GM19043 (cell line): ENCODE data around the gene SCN1B.
"Not testable (repeated sequence)": the region's sequence is repeated elsewhere in the genome, so short reads cannot be mapped to it uniquely, and the experiment has no call there.

Experiments used
- ATAC-seq: cut with Tn5 transposase; IDR thresholded peaks from one replicate; pipeline ENCODE4 v1.9.1; 2021; ENCODE audit warnings: low read depth; ENCODE audit not compliant: unreplicated experiment

Gene SCN1B

DNA sequence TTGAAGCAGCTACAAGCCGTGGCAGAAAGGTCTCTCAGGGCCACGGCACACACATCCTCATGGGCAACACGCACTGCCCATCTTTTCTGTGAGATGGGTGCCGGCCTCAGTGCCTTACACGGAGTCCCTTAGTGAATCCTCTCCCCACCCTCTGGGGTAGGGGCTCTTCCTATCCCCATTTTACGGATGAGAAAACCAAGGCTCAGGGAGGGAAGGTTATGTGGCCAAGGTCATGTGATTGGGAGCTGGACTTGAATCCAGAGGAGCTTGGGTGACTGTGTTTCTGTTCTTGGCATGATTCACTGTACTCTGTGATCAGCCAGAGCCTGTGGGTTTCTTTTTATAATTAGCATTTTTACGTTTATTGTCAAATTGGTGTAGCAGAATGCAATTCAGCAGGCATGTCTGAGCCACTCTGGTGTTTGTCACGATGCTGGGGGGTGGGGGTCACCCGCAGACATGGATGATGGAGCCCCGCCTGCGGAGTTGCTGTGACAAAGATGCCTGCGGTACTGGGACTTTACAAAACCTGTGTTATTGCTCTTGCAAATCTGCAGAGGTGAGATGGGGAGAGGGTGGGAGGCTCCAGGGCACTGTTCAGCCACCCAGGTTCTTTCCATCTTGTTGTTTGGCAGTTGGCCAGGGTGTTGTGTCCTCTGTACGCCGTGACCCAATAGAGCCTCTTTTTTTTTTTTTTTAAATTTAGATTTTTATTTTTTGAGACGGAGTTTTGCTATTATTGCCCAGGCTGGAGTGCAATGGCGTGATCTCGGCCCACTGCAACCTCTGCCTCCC lies 4.5 kb downstream of the SCN1B start:
- no peak for ATAC-seq

DNA sequence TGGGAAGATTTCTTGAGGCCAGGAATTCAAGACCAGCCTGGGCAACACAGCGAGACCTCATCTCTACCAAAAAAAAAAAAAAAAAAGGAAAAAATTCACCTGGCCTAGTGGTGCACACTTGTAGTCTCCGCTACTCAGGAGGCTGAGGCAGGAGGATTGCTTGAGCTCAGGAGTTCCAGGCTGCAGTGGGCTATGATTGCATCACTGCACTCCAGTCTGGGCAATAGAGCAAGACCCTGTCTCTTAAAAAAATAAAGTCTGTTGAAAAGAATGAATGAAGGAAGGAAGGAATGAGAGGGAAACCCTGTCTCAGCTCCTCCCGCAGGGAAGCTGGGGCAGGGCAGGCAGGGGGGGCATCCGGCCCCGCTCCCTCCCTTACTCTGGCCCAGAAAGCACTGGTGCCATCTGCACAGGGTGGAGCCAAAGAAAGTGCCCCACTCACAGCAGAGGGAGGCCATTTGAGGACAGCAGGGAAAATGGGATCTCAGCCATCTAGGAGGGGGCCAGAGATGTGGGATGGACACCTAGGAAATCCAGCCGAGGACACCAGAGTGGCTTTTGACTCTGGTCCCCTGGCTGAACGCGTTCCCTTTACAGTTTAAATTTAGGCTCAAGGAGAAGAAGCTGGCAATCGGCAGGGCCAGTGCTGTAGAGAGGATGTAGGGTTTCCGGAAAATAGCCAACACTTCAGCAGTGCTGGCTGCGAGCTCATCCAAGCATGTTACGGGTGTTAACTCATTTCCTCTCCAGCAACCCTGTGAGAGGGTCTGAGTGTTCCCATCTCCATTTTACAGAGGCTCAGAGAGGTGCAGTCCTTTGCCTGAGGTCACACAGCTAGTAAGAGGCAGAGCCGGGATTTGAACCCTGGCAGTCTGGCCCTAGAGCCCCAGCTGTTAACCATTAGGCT lies 7.7 kb downstream of the SCN1B start:
- no peak for ATAC-seq

GRCh38 chr19:35038623-35039512 lies 8.6 kb downstream of the SCN1B start:
- ATAC-seq: no peak

- ATAC-seq: no peak
These were observed 9.9 kb downstream of the SCN1B start for GRCh38 chr19:35039881-35040825.

DNA sequence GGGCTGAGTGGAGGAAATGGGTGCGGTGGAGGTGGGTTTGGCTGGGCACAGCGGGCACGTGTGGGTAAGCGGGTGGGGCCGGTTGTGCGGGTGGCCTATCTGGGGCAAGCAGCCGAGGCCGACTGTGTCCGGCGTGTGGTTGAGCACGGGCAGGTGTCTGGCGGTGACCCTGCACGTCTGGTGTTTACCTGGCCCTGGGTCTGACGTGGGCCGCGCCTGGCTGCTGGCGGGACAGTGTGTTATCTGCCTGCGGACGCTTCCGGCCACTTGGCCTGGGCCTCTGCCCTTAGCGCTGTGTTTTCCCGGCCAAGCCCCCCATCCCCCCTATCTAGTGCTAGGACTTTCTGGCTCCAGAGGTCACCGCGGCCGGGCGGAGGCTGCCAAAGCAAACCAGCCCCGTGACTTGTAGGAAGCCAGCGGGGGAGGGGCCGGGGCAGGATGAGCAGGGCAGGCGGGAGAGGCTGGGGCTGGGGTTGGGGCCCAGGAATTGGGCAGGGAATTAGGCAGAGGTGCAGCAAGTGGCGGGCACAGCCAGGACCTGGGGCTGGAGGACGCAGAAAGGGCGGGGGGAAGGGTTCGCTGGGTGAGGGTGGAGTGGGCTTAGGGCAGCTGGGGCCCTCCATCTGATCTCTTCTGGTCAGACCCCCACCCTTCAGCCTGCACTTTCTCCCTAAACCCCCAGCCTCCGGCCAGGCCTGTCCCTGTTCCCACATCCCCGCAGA lies 10.7 kb downstream of the SCN1B start:
- ATAC-seq: no peak

DNA sequence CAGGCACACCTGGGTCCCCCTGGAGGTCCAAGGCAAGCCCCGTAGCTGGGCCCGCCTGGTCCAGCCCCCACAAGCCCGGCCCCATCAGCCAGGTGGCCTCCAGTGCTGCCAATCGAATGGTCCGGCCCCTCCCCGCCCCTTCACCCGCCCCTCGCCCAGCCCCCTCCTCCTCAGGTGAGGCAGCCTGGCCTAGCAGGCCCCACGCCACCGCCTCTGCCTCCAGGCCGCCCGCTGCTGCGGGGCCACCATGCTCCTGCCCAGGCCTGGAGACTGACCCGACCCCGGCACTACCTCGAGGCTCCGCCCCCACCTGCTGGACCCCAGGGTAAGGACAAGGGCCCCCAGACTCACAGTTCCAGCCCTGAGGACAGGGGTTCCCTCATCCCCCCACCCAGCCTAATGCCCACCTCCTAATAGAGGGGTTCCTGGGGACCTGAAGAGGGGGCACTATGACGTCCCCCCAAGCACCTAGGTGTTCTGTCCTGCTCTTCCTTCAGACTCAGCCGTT lies 11.3 kb downstream of the SCN1B start, which contains the start of gene HPN:
HPN (plus strand) TSS at position 174 of the 508 bp plus-strand sequence. CDS start 786 bp downstream, outside the sequence.
- ATAC-seq: no peak

DNA sequence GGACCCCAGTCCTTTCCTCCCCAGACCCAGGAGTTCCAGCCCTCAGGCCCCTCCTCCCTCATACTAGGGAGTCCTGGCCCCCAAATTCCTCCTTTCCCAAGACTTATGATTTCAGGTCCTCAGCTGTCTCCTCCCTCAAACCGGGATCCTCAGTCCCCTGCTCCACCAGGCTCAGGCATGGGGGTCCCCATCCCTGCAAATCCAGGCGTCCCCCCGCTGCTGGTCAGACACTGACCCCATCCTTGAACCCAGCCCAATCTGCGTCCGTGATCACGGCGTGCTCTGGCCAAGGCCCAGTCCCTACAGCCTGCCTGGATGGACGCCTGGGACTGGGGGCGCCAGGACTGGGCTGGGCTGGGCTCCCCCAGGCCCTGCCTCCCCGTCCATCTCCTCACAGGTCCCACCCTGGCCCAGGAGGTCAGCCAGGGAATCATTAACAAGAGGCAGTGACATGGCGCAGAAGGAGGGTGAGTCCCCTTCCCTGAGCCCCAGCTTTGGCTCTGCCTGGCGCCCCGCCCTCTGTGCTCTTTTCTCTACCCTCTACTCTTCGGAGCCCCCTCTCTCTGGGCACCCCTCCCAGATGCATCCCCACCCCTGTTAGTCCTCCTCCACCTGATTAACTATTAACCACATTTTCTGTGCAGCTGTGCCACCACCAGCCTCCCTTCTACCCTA lies 11.9 kb downstream of the SCN1B start:
- no peak for ATAC-seq

GRCh38 chr19:35042954-35043604 lies 12.8 kb downstream of the SCN1B start:
- no peak for ATAC-seq

DNA sequence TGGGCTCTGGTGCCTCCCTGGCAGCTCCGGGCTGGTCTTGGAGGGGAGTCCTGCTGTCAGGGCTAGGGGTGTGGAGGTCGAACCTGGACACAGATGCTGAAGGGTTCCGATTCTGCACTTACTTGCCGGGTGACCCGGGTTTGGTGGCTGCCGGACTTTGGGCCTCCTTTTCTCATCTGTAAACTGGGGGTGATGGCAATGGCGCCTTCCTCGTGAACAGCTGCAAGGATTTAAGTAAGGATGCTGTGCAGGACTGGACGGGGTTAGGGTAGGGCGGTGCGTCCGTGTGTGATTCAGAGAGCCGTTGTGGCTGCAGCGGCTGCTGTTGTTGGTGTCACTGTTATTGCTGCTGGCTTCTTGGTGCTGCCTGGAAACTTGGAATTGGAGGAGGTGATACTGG lies 13.6 kb downstream of the SCN1B start:
- no peak for ATAC-seq

- no peak for ATAC-seq
These were observed 14.2 kb downstream of the SCN1B start for GRCh38 chr19:35044317-35045117.

GRCh38 chr19:35045667-35046300 lies 15.5 kb downstream of the SCN1B start:
- ATAC-seq: peak; percentile 75

- ATAC-seq: no peak
These were observed 16.2 kb downstream of the SCN1B start for GRCh38 chr19:35046461-35046860.

DNA sequence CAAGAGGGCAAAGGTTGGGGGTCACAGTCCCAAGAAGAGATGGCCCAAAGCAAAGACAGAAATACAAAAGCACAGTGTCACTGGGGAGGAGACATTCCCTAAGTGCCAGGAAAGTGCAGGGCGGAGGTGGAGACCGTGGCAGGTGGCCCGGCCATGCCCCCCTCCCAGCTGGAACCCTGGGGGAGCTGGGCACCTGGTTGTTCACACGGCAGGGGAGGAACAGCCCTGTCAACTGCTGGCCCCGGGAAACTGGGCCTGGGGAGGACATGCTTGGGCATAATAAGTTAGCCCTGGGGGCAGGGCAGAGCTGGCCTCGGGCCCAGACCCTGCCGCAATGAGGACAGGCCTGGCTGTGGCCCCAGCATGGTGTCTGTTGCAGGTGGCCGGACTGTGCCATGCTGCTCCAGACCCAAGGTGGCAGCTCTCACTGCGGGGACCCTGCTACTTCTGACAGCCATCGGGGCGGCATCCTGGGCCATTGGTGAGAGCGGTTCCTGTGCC lies 18.7 kb downstream of the SCN1B start:
- no peak for ATAC-seq

GRCh38 chr19:35049456-35049855 lies 19.2 kb downstream of the SCN1B start:
- no peak for ATAC-seq

DNA sequence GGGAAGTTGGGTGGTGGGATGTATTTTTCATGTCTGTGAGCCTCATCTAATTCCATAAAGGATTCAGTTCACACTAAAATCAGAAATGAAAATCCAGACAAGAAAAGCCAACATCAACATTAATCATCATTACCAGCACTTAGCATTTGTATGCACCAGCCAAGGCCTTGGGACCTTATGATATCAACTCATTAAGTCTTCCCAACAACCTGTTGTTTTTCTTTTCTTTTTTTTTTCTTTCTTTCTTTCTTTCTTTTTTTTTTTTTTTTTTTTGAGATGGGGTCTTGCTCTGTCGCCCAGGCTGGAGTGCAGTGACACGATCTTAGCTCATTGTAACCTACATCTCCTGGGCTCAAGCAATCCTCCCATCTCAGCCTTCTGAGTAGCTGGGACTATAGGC lies 20.4 kb downstream of the SCN1B start:
- ATAC-seq: not testable (repeated sequence)

- not testable (repeated sequence) for ATAC-seq
These were observed 21.0 kb downstream of the SCN1B start for GRCh38 chr19:35051268-35051667.
